GM06990 (cell line): Measurements from ENCODE around the gene CLASP1.
A peak's percentile ranks its signal among the peaks of the same experiment; 100 is the strongest.
"Not testable (repeated sequence)": the region's sequence is repeated elsewhere in the genome, so short reads cannot be mapped to it uniquely, and the experiment has no call there.

Experiments used
- DNase-seq: peaks from one replicate; pipeline ENCODE4 v3.0.0-alpha.2; 2011; ENCODE audit not compliant: insufficient read length; ENCODE audit errors: extremely low read depth
- H3K27me3 ChIP-seq: replicated peaks from 2 replicates; pipeline ENCODE4 v1.6.0; 2011; ENCODE audit warnings: low read length; ENCODE audit not compliant: control insufficient read depth, insufficient read depth
- H3K36me3 ChIP-seq: 2 replicates; pipeline ENCODE4 v1.5.1; 2011; ENCODE audit warnings: low read length; ENCODE audit not compliant: control insufficient read depth, insufficient read depth
- H3K4me3 ChIP-seq: replicated peaks from 2 replicates; pipeline ENCODE4 v1.5.1; 2011; ENCODE audit warnings: low read depth, mild to moderate bottlenecking, control low read depth, low read length
- TF ChIP-seq, protein P1 (sequence below): IDR thresholded peaks from 2 replicates; pipeline ENCODE4 v1.5.1; 2011; ENCODE audit warnings: low read length, control low read depth, mild to moderate bottlenecking, inconsistent platforms; ENCODE audit not compliant: insufficient read depth, poor library complexity, severe bottlenecking

Gene CLASP1

DNA sequence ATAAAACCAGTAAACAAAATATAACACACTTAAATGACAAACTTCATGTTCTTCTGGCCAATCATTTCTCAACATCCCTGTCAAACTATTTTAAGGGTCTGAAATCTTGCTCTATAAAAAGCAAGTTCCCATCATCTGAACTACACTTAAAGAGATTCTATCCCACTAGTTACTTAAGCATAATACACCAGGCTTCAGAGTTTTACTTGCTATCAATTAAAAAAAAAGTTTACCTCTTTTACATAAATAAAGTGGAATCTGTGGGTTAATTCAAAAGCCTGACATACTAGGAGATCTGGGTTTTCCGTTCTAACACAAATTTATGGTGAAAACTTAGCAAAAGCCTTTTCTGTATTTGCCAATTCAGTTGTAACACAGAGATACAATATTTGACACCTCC is 1.9 kb downstream of the CLASP1 start:
- no peaks in the 10 kb centered on the region; the same call in 1 of the 2 replicates for H3K36me3 ChIP-seq
- TF ChIP-seq, protein P1, sequence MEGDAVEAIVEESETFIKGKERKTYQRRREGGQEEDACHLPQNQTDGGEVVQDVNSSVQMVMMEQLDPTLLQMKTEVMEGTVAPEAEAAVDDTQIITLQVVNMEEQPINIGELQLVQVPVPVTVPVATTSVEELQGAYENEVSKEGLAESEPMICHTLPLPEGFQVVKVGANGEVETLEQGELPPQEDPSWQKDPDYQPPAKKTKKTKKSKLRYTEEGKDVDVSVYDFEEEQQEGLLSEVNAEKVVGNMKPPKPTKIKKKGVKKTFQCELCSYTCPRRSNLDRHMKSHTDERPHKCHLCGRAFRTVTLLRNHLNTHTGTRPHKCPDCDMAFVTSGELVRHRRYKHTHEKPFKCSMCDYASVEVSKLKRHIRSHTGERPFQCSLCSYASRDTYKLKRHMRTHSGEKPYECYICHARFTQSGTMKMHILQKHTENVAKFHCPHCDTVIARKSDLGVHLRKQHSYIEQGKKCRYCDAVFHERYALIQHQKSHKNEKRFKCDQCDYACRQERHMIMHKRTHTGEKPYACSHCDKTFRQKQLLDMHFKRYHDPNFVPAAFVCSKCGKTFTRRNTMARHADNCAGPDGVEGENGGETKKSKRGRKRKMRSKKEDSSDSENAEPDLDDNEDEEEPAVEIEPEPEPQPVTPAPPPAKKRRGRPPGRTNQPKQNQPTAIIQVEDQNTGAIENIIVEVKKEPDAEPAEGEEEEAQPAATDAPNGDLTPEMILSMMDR, result no peak
- no peak for DNase-seq
- H3K4me3 ChIP-seq, result peak overlapping the region; percentile 93
- H3K27me3 ChIP-seq, result no peaks in the 10 kb centered on the region

DNA sequence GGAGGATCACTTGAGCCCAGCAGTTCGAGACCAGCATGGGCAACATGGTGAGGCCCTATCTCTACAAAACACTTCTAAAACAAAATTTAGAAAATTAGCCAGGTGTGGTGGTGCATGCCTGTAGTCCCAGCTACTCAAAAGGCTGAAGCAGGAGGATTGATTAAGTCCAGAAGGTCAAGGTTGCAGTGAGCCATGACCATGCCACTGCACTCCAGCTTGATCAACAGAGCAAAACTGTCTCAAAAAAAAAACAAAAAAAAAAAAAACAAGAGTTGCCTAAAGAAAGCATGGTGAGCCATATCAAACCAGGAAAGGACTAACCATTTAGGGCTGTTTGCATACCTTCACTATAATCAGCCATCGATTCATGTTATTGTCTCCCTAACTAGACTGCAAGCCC is 4.5 kb downstream of the CLASP1 start:
- no peaks in the 10 kb centered on the region; the same call in 1 of the 2 replicates for H3K36me3 ChIP-seq
- H3K4me3 ChIP-seq, result no peak overlapping the region
- TF ChIP-seq, protein P1, result no peak
- no peaks in the 10 kb centered on the region for H3K27me3 ChIP-seq
- no peak for DNase-seq

DNA sequence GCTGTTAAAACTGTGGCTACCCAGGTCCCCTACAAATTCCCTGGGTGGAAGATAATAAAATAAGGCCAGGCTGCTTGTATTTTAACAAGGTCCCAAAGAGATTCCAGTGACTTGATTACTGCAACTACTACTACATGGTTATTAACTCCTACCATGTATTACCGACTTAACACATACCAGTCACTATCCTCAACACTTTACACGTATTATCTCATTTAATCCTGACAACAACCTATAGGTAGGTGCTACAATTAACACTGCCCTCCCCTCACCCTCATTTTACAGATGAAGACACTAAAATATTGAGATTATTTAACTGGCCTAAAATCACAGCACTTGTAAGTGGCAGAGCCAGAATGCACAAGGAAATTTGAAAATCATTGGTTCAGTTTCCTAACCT is 5.4 kb downstream of the CLASP1 start:
- DNase-seq, result no peak
- H3K4me3 ChIP-seq, result no peak overlapping the region
- TF ChIP-seq, protein P1, result no peak
- no peaks in the 10 kb centered on the region; the same call in none of the 2 replicates for H3K36me3 ChIP-seq
- H3K27me3 ChIP-seq, result no peaks in the 10 kb centered on the region

DNA sequence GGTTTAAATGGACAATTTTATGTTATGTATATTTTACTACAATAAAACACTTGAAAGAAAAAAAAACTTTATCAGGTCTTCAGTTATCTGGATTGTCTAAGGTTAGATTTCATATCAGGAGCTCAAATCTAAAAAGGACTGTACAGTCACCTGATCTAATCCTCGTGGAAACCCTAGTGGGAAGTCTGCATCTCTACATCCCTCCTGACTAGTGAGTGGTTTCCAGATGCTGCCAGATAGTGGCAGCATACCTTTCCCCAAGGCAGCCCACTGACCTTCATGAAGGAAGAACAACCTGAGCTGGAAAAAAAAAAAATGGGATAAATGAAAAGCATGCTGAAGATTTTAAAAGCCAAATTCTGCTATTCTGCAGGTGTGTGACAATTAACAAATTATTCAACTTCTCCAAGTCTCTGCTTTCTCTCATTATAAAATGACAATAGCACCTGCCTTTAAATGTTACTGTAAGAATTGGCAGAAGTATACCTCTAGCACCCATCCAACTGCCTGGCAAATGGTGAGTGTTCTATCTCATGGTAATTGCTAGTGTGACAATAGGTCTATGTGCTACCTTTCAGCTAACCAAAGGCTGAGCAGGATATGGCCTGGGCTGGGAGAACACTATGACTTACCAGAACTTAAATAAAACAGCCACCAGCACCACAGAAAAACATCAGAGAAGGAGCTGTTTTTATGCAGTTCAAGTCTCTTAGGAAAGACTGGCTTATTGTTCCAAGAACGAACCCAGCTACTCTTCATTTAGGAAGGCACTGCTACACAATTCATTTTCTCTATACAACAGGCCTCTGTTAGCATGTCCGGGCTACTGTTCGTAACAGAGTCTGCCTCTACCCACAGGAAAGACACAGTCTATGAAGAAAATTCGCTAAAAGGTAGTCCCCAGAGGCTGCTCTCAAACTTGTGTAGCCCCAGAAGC is 8.6 kb downstream of the CLASP1 start:
- TF ChIP-seq, protein P1, result peak; percentile 2
- DNase-seq, result no peak
- no peaks in the 10 kb centered on the region; the same call in none of the 2 replicates for H3K36me3 ChIP-seq

DNA sequence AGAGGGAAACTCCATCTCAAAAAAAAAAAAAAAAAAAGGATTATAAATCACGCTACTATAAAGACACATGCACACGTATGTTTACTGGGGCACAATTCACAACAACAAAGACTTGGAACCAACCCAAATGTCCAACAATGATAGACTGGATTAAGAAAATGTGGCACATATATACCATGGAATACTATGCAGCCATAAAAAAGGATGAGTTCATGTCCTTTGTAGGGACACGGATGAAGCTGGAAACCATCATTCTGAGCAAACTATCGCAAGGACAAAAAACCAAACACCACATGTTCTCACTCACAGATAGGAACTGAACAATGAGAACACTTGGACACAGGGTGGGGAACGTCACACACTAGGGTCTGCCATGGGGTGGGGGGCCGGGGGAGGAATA is 9.4 kb downstream of the CLASP1 start:
- H3K36me3 ChIP-seq, DNase-seq, H3K4me3 ChIP-seq, H3K27me3 ChIP-seq: not testable (repeated sequence)

More for the DNA sequence above, 8.6 kb downstream of the CLASP1 start:
- Histone ChIP-seq H3K27me3 (no peaks in the 10 kb centered on the region), H3K4me3 (no peak overlapping the region)

DNA sequence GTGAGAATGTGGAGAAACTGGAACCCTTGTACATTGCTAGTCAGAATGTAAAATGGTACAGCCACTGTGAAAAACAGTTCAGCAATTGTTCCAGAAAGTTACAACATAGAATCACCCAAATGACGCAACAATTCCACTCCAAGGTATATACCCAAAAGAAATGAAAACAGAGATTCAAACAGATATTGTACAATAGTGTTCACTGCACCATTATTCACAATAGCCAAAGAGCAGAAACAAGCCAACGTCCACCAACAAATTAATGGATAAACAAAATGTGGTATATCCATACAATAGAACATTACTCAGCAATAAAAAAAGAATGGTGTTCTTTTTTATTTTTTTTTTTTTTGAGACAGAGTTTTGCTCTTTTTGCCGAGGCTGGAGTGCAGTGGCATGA is 10.9 kb downstream of the CLASP1 start:
- no peak overlapping the region for H3K4me3 ChIP-seq
- no peaks in the 10 kb centered on the region for H3K27me3 ChIP-seq
- no peaks in the 10 kb centered on the region; the same call in none of the 2 replicates for H3K36me3 ChIP-seq
- DNase-seq, result no peak
- TF ChIP-seq, protein P1, result no peak
